ENCODE data around the gene JADE1. TPM values are rescaled to one million over a fixed set of nuclear protein-coding genes. Genes with fewer than 3 reads are reported as not detected.

The JADE1 gene
- total and polyA plus RNA-seq, 9 of the 15 experiments (the other 6 are each of a cell fraction or from before 2014, with no cell fraction given) = 8.3 to 37.9 (median 24.4) TPM

DNA sequence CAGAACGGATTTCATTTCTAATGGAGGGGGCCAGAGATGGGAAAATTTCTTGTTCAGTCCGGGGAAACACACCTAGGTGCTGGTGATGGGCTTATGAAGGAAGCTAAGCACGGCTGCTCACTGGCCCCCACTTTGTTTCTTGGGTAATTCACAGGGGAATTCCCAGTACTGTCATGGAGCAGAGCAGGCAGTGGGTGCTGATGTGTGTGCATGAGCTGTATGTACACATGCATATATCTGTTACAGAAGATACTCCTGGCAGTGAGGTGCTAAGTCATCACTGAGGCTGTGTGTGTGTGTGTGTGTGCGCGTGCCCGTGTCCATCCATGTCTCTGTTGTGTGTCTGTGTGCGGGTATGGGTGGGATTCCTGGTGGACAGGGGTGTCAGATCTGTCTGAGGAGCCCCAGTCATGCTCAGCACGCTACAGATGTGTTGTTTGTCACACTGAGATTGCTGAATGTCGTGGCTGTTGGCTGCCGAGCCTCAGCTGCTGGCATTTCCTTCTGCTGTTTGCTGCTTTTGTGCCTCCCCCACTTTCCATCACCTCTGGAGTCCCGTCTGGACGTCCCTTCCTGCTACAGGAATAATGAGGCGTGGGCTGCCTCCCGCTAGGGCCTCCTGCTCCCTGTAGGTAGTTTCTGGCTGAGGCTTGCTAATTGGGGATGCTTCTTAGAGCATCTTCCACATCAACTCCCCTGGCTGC, 53.3 kb downstream of the JADE1 start:
- FAIRE-seq (no peak), ATAC-seq (peak; percentile 40), DNase-seq (ENCODE audit: extremely low read depth in 1 of 4, low spot score in 3 of 4) (no peak)
- POLR2A ChIA-PET = no interaction called here
- Histone ChIP-seq H3K79me2 (ENCODE audit: control insufficient read depth, insufficient read depth, low read length) (peaks cover 7% of the 10 kb centered on the region; the same call in 1 of the 3 replicates), H3K27me3 (ENCODE audit: control insufficient read depth in 2 of 2, insufficient read depth in 2 of 2, low read length in 2 of 2) (no peaks in the 10 kb centered on the region), H3K4me2 (ENCODE audit: insufficient read depth, low read length) (no peak overlapping the region), H4K20me1 (replicated peaks; ENCODE audit: control insufficient read depth, insufficient read depth, low read length) (peaks cover 7% of the 10 kb centered on the region; the same call in 1 of the 2 replicates), H3K27ac (ENCODE audit: extremely low read depth, low read depth, low read length) (no peak overlapping the region), H2AFZ (ENCODE audit: low read depth, low read length) (no peak overlapping the region), H3K4me3 (no peak overlapping the region), H3K9me3 (replicated peaks; ENCODE audit: control insufficient read depth, insufficient read depth, low read depth, low read length) (no peaks in the 10 kb centered on the region), H3K9me1 (ENCODE audit: control insufficient read depth, insufficient read depth, low read length) (no peaks in the 10 kb centered on the region), H3K36me3 (ENCODE audit: control insufficient read depth, insufficient read depth, low read length) (peaks cover 99% of the 10 kb centered on the region), H3K4me1 (replicated peaks in 1 of 2; ENCODE audit: control insufficient read depth in 2 of 2, insufficient read depth in 2 of 2, low read length in 2 of 2) (no peaks in the 10 kb centered on the region), H3K9ac (ENCODE audit: insufficient read depth in 1 of 2, low read depth in 2 of 2, low read length in 2 of 2) (no peak overlapping the region)
- in situ Hi-C loops (cut with MboI) = loop anchor here (25.0 kb wide), 1 partner anchor 675 kb away; no protein-coding TSS in a partner anchor
- BruUV-seq (replicated peaks) = no TSS peak
- intact Hi-C loops (cut with micrococcal nuclease) = loop anchor here (1.0 to 10.0 kb wide), 6 partner anchors 50 to 671 kb away; no protein-coding TSS in a partner anchor
- 76% methylated on average over 14 of the region's 14 CpGs for WGBS (ENCODE audit: insufficient coverage, low coverage, missing lambda C conversion rate)
- CTCF ChIA-PET (ENCODE audit: low intra/inter-chr PET ratio) = interaction anchor here (1.7 to 2.0 kb wide), 2 partner anchors 409 to 671 kb away, joined by 5 to 9 read pairs; no protein-coding TSS in a partner anchor
- TF ChIP-seq SUPT5H (IDR thresholded peaks at IDR 0.05) (0 out of 2 replicates have a peak, but pooled peaks have one; percentile 31), TFAM (CRISPR knock-in tag; conservative IDR thresholded peaks at IDR 0.05) (no peak), POLR2A (conservative IDR thresholded peaks at IDR 0.05) (0 out of 2 replicates have a peak, but pooled peaks have one; percentile 0)

Data from K562 (cell line).